DMS114 treated with DMSO at 0.1 percent for 48 hours (cell line): ENCODE results near the gene HEATR5A.
"Not testable (repeated sequence)": the region's sequence is repeated elsewhere in the genome, so short reads cannot be mapped to it uniquely, and the experiment has no call there.

Source experiments
- DNase-seq: peaks from one replicate; lab custom pipeline; 2025; ENCODE audit not compliant: unreplicated experiment; lab: John Stamatoyannopoulos, UW

Gene HEATR5A

DNA sequence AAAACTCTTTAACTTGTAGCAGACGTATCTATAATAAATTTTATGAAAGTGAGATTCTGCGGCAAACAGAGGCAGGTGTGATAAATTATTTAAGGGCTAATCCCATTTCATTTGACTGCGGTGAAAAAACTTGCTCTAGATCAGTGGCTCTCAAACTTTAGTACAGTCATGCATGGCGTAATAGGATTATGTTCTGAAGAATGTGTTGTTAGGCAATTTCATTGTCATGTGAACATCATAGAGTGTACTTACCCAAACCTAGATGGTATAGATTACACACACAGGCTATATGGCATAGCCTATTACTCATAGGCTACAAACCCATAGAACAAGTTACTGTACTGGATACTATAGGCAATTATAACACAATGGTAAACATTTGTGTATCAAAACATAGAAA, 83.7 kb downstream of the HEATR5A start:
- DNase-seq = no peak

- not testable (repeated sequence) for DNase-seq
Measured at GRCh38 chr14:31331395-31331794, 89.0 kb downstream of the HEATR5A start.

GRCh38 chr14:31329876-31330521, 90.4 kb downstream of the HEATR5A start:
- not testable (repeated sequence) for DNase-seq

- DNase-seq = no peak
Measured at GRCh38 chr14:31326111-31326510, 94.2 kb downstream of the HEATR5A start.

DNA sequence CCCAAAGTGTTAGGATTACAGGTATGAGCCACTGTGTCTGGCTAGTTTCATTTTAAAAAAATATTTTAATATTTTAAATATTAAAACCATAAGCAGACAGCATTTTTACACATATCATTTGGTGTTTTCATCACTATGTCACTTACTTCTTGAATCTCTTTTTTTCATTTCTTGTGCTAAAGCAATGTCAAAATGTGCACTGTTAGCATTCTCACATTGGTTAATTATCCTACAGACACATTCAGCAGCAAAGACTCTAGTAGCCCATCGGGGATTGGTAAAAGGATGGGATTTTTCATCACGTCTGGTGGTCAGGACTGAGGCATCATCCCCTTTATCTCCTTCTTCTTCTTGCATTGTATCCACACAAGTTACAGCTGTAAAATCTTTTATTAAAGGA, 96.9 kb downstream of the HEATR5A start:
- no peak for DNase-seq

- DNase-seq = no peak
Measured at GRCh38 chr14:31320922-31321766, 99.2 kb downstream of the HEATR5A start.

- no peak for DNase-seq
Measured at GRCh38 chr14:31320216-31320615, 100.1 kb downstream of the HEATR5A start.

- no peak for DNase-seq
Measured at GRCh38 chr14:31319701-31320100, 100.6 kb downstream of the HEATR5A start.

GRCh38 chr14:31312934-31313333, 107.4 kb downstream of the HEATR5A start:
- no peak for DNase-seq

- not testable (repeated sequence) for DNase-seq
Measured at GRCh38 chr14:31312370-31312769, 108.0 kb downstream of the HEATR5A start.

DNA sequence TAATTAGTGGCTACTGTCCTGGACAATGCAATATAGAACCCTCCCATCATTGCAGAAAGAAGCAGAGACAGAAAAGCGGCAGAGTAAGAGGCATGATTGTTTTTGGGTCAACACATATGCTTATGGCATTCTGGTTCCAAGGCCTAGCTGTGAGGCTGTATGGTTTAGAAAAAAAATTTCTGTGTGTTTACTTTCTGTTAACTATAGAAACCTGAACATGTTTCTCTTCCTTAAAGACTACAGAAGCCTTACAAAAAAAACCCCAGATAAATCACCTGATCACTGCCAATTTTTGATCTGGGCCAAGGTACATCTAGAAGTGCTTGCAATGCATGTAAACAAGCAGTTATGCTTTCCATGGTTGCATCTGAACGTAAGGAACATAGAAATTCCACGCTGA, 112.7 kb downstream of the HEATR5A start:
- DNase-seq = no peak

DNA sequence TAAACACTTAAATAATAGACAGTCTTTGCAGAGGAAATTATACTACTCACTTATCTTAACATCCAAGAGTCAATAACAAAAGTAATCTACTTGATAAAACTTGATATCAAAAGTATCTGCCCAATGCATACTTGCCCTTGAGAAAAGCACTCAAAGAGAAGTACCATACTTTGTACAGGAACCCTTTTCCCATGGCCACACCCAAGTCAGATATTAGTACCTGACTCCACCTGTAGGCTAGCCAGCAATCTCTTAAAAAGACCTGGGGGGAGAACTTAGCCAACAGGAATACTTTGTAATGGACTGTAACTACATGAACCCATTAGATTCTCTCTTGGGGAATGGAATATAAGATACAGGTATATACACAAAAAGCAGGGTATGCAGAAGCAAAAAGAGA, 113.2 kb downstream of the HEATR5A start:
- no peak for DNase-seq

- no peak for DNase-seq
Measured at GRCh38 chr14:31303654-31304053, 116.7 kb downstream of the HEATR5A start.

GRCh38 chr14:31300883-31301282, 119.5 kb downstream of the HEATR5A start:
- DNase-seq = no peak

- no peak for DNase-seq
Measured at GRCh38 chr14:31300296-31300695, 120.1 kb downstream of the HEATR5A start.

- DNase-seq = no peak
Measured at GRCh38 chr14:31297701-31298344, 122.5 kb downstream of the HEATR5A start.

GRCh38 chr14:31297112-31297511, 123.2 kb downstream of the HEATR5A start:
- DNase-seq = no peak

- no peak for DNase-seq
Measured at GRCh38 chr14:31294746-31295405, 125.5 kb downstream of the HEATR5A start.

DNA sequence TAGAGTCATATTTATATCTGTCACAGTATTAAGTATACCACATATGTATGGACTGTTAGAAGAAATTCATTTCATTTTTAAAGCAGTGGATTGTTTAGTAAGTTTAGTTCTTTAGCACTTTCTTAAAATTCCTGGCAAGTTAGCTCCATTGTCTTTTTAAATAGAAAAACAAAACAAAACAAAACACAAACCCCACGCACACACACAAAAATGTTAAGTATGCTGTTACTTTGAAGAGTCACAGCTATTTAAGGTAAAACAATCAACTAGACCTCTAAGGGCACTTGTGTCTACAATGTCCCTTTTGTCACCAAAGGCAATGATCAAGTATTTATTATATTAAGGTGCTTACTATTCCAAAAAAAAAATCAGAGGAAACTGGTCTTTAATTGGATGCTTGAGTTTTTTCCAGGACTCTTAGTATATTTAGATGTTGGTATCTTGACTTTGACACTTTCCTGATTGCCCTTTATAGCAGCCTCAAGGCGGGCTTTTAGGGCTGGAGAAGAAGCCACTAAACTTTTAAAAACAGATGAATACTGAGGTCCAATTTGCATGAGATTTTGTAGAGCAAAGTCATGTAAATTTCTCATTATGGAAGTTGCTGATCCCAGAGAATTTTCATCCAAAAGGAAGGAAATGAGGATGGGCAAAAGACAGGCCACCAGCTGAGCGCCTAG, 127.3 kb downstream of the HEATR5A start:
- DNase-seq = no peak

- DNase-seq = no peak
Measured at GRCh38 chr14:31291210-31291609, 129.1 kb downstream of the HEATR5A start.
